Activated naive CD4-positive, alpha-beta T cell treated with anti-CD3 and anti-CD28 coated beads for 36 hours (primary cell): ENCODE data around the gene SSC5D. TPM values are rescaled to one million over a fixed set of nuclear protein-coding genes. Genes with fewer than 3 reads are reported as not detected.
"Not testable (repeated sequence)": the region's sequence is repeated elsewhere in the genome, so short reads cannot be mapped to it uniquely, and the experiment has no call there.

Source experiments
- CTCF ChIA-PET: fragments of 350-600 bp; sonication (Branson Sonifier 250); formaldehyde crosslinking; loops from one replicate; lab custom pipeline; 2021; ENCODE audit warnings: antibody characterized with exemption; lab: Charles Lee
- DNase-seq: peaks from one replicate; pipeline ENCODE4 v3.0.0-alpha.2; 2020
- H3K27ac Mint-ChIP-seq: one replicate; pipeline ENCODE4 v1.8.0; 2021; ENCODE audit warnings: mild to moderate bottlenecking, mixed read lengths
- H3K27me3 Mint-ChIP-seq: one replicate; pipeline ENCODE4 v1.8.0; 2021; ENCODE audit warnings: low read depth, mixed read lengths
- H3K36me3 Mint-ChIP-seq: one replicate; pipeline ENCODE4 v1.8.0; 2021; ENCODE audit warnings: low read depth, mixed read lengths
- H3K4me1 Mint-ChIP-seq: one replicate; pipeline ENCODE4 v1.8.0; 2021; ENCODE audit warnings: low read depth, mixed read lengths
- H3K4me3 Mint-ChIP-seq: one replicate; pipeline ENCODE4 v1.8.0; 2021; ENCODE audit warnings: mild to moderate bottlenecking, moderate library complexity, mixed read lengths
- H3K9me3 Mint-ChIP-seq: one replicate; pipeline ENCODE4 v1.8.0; 2021; ENCODE audit warnings: mixed read lengths
- intact Hi-C: fragments of 100-400 bp; cut with micrococcal nuclease; formaldehyde crosslinking; loops from one replicate; pipeline ENCODE4 v1.15.1; 2023
- total RNA-seq, 2 experiments: library from RNA; stranded (reverse); gene quantifications; one replicate each; pipeline ENCODE4 v1.2.3, GENCODE V29; 2021

Gene SSC5D
- total RNA-seq, 2 experiments from 2014 or later, result 0.25 to 0.48 TPM

DNA sequence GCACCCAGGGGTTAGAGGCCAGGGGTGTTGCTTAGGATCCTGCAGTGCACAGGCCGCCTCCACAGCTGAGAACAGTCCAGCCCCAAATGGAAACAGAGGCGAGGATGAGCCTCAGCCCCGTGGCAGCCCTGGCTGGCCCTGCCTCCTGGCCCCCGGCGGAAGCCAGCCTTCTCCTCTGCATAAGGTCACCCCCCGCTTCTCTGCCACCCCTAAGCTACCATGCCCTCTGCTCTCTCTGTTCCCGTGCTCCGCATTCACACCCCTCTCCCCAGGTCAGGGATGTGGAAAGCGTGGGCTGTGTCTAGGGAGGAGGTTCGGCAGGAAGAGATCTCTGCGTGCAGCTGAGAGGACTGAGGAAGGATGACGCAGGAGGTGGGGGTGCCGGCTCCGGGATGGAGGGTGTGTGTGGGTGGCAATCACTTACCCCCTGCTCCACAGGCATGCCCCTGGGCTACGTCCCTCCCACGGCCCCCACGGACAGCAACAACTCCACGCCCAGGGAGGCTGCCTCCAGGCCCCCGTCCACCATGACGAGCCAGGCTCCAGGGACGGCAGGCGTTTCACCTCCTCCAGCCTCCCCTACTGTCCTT lies 6.0 kb downstream of the SSC5D start:
- intact Hi-C loops, result no loop called here
- Mint-ChIP-seq H3K4me1 (no peaks in the 10 kb centered on the region), H3K4me3 (no peak overlapping the region), H3K27me3 (peaks cover 5% of the 10 kb centered on the region), H3K27ac (no peak overlapping the region), H3K9me3 (no peaks in the 10 kb centered on the region), H3K36me3 (no peaks in the 10 kb centered on the region)
- no peak for DNase-seq
- CTCF ChIA-PET, result interaction anchor here (0.6 to 1.0 kb wide), 3 partner anchors 9 to 281 kb away, joined by 3 to 6 read pairs (median 3); no protein-coding TSS in a partner anchor

DNA sequence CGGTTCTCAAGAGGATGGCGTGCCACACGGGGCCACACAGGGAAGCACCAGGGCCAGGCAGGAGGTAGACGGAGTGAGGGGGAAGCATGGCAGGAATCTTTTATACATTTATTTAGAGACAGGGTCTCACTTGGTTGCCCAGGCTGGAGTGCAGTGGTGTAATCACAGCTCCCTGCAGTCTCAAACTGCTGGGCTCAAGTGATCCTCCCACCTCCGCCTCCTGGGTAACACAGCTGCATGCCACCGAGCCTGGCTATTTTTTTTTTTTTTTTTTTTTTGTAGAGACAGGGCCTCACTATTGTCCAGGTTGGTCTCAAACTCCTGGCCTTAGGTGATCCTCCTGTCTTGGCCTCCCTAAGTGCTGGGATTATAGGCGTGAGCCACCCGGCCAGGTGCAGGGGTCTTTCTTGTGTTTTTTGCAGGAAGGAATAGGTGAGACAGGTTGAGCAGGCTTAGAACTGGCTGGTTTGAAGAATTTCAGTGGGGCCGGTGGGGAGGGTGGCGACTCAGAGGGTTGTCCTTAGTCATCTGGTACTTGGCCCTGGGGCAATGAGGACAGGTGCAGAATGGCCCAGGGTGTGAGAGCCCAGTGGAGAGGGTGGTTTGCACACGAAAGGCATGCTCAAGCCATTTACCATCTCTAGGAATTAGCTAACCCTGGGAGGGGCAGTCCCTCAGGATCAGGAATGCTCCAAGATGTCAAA lies 7.6 kb downstream of the SSC5D start:
- no peak for DNase-seq
- no peak overlapping the region for H3K4me3 Mint-ChIP-seq
- H3K4me1 Mint-ChIP-seq, result no peaks in the 10 kb centered on the region
- no peaks in the 10 kb centered on the region for H3K9me3 Mint-ChIP-seq
- intact Hi-C loops, result no loop called here
- no peak overlapping the region for H3K27ac Mint-ChIP-seq
- no peaks in the 10 kb centered on the region for H3K36me3 Mint-ChIP-seq
- CTCF ChIA-PET, result interaction anchor here (0.6 to 1.2 kb wide), 3 partner anchors 8 to 354 kb away, joined by 3 to 4 read pairs (median 3); no protein-coding TSS in a partner anchor
- peaks cover 5% of the 10 kb centered on the region for H3K27me3 Mint-ChIP-seq

DNA sequence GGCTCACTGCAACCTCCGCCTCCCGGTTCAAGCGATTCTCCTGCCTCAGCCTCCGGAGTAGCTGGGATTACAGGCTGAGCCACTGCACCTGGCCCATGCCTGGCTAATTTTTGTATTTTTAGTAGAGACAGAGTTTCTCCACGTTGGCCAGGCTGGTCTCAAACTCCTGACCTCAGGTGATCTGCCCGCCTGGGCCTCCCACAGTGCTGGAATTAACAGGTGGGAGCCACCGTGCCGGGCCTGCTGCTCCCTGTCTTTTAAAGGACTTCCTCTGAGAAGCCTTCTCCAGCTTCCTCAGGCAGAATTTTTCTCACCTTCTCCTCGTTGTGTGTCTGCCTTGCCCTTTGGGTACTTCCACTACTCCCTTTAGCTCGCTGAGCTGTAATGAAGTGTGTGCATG lies 8.6 kb downstream of the SSC5D start:
- H3K4me1 Mint-ChIP-seq, H3K4me3 Mint-ChIP-seq, intact Hi-C loops, H3K36me3 Mint-ChIP-seq, H3K9me3 Mint-ChIP-seq, DNase-seq, H3K27me3 Mint-ChIP-seq, H3K27ac Mint-ChIP-seq: not testable (repeated sequence)
- CTCF ChIA-PET, result interaction anchor here (2.3 kb wide), 1 partner anchor 29 kb away, joined by 12 read pairs; no protein-coding TSS in a partner anchor

DNA sequence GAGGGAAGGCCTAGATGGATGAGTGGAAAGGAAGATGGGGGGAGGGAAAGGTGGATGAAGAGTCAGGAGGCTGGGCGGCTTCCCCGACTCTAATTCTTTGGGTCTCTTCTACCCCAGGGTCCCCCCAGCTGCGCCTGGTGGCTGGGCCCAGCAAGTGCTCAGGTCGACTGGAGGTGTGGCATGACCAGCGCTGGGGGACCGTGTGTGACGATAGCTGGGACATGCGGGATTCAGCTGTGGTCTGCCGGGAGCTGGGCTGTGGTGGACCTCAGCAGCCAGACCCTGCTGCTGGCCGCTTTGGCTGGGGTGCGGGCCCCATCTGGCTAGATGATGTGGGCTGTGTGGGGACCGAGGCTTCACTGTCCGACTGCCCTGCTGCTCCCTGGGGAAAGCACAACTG lies 9.5 kb downstream of the SSC5D start:
- intact Hi-C loops, result no loop called here
- H3K9me3 Mint-ChIP-seq, result no peaks in the 10 kb centered on the region
- peaks cover 6% of the 10 kb centered on the region for H3K4me1 Mint-ChIP-seq
- H3K4me3 Mint-ChIP-seq, result no peak overlapping the region
- H3K27me3 Mint-ChIP-seq, result peaks cover 2% of the 10 kb centered on the region
- CTCF ChIA-PET, result interaction anchor here (2.3 kb wide), 1 partner anchor 30 kb away, joined by 12 read pairs; no protein-coding TSS in a partner anchor
- DNase-seq, result no peak
- no peaks in the 10 kb centered on the region for H3K36me3 Mint-ChIP-seq
- H3K27ac Mint-ChIP-seq, result no peak overlapping the region

DNA sequence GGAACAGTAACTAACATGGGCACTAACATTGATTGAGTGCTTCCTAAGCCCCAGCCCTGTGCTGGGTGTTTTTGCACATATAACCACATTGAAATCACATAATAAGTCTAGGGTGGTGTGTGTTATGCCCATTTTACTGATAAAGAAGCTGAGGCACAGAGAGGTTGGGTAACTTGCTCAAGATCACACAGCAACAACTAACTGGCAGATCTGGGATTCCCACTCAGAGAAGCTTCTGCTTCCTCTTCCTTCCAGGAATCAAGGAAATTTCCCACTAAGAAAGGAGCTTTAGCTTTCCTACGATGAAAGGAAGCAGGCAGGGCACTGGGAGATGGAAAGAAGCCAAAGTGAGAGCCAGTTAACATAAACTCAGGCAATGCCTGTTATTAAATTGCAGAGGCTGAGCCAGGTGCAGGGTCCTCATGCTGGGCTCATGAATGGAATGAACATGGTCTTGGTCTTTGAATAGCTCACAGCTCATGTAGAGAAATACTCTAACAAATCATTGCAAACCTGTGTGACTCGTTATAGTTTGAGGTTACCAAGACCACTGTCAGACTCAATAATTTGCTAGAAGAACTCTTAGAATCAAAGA lies 10.1 kb downstream of the SSC5D start:
- H3K27ac Mint-ChIP-seq, result no peak overlapping the region
- intact Hi-C loops, result no loop called here
- no peak overlapping the region for H3K4me3 Mint-ChIP-seq

DNA sequence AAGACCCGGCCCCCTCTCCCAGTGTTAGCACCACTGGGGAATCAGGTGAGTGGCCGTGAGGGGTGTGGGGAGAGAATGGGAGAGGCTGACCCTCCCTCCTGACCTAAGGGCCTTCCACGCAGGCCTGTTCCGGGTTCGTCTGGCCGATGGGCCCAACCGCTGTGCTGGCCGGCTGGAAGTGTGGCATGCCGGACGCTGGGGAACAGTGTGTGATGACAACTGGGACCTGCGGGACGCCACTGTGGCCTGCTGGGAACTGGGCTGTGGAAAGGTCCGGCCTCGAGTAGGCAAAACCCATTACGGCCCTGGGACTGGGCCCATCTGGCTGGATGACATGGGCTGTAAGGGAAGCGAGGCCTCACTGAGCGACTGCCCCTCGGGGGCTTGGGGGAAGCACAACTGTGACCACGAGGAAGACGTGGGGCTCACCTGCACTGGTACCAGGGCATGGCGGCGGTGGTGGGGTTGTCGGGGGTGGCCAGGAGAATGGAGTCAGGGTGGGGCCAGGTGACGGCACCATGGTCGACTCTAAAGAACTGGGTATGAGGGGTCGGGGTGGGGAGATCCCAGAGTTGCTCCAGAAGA lies 12.2 kb downstream of the SSC5D start:
- no peak overlapping the region for H3K27ac Mint-ChIP-seq
- H3K4me1 Mint-ChIP-seq, result peaks cover 14% of the 10 kb centered on the region
- DNase-seq, result no peak
- intact Hi-C loops, result loop anchor here (5.0 kb wide), 1 partner anchor 208 kb away; no protein-coding TSS in a partner anchor
- CTCF ChIA-PET, result interaction anchor here (1.3 kb wide), 1 partner anchor 33 kb away, joined by 9 read pairs; no protein-coding TSS in a partner anchor
- H3K36me3 Mint-ChIP-seq, result no peaks in the 10 kb centered on the region
- H3K9me3 Mint-ChIP-seq, result no peaks in the 10 kb centered on the region
- H3K27me3 Mint-ChIP-seq, result no peaks in the 10 kb centered on the region
- H3K4me3 Mint-ChIP-seq, result no peak overlapping the region

More for the DNA sequence above, 10.1 kb downstream of the SSC5D start:
- CTCF ChIA-PET, result interaction anchor here (1.0 to 2.3 kb wide), 2 partner anchors 31 to 131 kb away, joined by 3 to 12 read pairs; no protein-coding TSS in a partner anchor
- no peaks in the 10 kb centered on the region for H3K9me3 Mint-ChIP-seq
- DNase-seq, result no peak
- H3K27me3 Mint-ChIP-seq, result no peaks in the 10 kb centered on the region
- H3K4me1 Mint-ChIP-seq, result peaks cover 9% of the 10 kb centered on the region
- H3K36me3 Mint-ChIP-seq, result no peaks in the 10 kb centered on the region

DNA sequence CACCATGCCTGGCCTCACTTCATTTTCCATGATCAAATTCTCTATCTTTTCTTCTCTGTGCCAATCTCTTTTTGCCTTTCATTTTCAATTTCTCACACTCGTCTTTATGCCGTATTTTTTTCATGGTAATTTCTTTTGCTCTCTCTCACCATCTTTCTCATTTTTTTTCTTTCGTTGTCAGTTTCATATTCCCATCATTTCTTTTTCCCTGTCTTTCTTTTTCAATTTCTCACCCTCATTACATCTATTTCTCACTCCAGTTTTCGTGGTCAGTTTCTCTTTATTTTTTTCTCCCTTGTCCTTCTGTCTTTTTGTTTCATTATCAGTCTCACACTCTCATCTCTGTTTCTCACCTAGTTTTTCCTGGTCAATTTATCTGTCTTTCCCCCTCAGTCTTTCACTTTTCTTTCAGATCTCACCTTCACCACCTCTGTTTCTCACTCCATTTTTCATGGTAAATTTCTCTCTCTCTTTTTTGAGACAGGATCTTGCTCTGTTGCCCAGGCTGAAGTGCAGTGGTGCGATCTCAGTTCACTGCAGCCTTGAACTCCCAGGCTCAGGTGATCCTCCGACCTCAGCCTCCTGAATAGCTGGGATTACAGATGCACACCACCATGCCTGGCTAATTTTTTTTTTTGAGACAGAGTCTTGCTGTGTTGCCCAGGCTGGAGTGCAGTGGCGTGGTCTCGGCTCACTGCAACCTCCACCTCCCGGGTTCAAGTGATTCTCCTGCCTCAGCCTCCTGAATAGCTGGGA lies 14.1 kb downstream of the SSC5D start:
- CTCF ChIA-PET, result interaction anchor here (0.7 to 3.5 kb wide), 2 partner anchors 35 to 97 kb away, joined by 3 to 64 read pairs; partner anchors contain the start of gene FIZ1
- no peak overlapping the region for H3K4me3 Mint-ChIP-seq

DNA sequence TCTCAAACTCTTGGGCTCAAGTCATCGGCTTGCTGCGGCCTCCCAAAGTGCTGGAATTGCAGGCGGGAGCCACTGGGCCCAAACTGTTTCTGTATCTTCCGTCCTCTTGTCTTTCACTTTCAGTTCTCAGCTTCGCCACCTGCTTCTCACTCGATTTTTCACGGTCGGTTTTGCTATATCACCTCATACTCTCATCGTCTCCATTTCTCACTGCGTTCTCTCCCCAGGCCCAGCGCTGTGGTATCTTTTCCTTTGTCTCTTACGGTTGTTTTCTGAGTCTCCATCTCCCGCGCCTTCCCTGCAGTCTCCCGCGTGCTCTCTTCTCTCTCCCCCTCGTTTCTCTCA lies 14.9 kb downstream of the SSC5D start:
- Mint-ChIP-seq H3K4me1 (peaks cover 14% of the 10 kb centered on the region), H3K27ac (peak overlapping the region; percentile 40), H3K9me3 (no peaks in the 10 kb centered on the region), H3K4me3 (peak overlapping the region; percentile 62), H3K27me3 (no peaks in the 10 kb centered on the region), H3K36me3 (no peaks in the 10 kb centered on the region)
- intact Hi-C loops, result loop anchor here (5.0 kb wide), 1 partner anchor 211 kb away; no protein-coding TSS in a partner anchor
- CTCF ChIA-PET, result interaction anchor here (0.7 to 3.5 kb wide), 16 partner anchors 9 to 362 kb away, joined by 3 to 64 read pairs (median 6); partner anchors contain the start of genes SSC5D and ZNF628
- no peak for DNase-seq

More for the DNA sequence above, 14.1 kb downstream of the SSC5D start:
- peaks cover 14% of the 10 kb centered on the region for H3K4me1 Mint-ChIP-seq
- no peak for DNase-seq
- H3K27me3 Mint-ChIP-seq, result no peaks in the 10 kb centered on the region
- intact Hi-C loops, result loop anchor here (5.0 kb wide), 1 partner anchor 210 kb away; no protein-coding TSS in a partner anchor
- H3K36me3 Mint-ChIP-seq, result no peaks in the 10 kb centered on the region
- H3K9me3 Mint-ChIP-seq, result no peaks in the 10 kb centered on the region
- no peak overlapping the region for H3K27ac Mint-ChIP-seq

DNA sequence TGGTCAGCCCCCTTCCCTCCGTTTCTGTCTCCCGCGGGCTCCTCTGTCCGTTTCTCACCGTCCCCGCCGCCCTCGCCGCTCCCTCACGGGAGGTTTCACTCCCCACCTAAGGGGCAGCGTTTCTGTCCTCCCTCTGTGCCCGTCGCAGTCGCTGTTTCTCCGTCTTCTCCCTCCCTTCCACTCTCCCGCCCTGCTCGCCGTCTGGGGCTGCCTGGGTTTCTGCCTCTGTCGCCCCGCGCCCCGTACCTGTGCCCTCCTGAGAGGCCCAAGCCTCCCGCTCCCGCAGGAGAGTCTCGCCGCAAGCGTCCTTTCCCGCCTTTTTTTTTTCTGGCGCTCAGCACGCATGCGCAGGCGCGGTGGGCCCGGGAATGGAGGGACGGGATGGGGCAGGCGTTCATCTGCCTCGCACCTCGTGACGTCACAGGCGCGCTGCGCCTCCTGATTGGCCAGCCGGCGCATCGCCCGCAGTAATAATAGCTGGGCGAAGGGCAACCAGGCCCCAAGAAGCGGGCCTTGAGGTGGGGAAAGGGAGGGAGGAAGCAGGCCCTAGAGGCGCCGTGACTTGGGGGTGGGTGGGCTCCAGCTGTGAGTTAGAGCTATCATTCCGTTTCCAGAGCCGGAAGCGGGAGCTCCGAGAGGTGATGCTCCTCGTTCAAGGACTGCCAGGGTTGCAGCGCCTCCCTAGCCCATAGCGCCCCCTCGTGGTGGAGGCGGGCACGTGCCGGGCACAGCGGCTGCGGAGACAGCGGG lies 15.4 kb downstream of the SSC5D start:
- H3K36me3 Mint-ChIP-seq, result no peaks in the 10 kb centered on the region
- H3K27me3 Mint-ChIP-seq, result no peaks in the 10 kb centered on the region
- CTCF ChIA-PET, result interaction anchor here (0.6 to 3.5 kb wide), 40 partner anchors 8 to 1235 kb away, joined by 3 to 64 read pairs (median 4); partner anchors contain the start of genes FIZ1, NAT14, SSC5D and ZNF628
- H3K4me1 Mint-ChIP-seq, result peaks cover 14% of the 10 kb centered on the region
- peak overlapping the region; percentile 62 for H3K4me3 Mint-ChIP-seq
- peak overlapping the region; percentile 40 for H3K27ac Mint-ChIP-seq
- H3K9me3 Mint-ChIP-seq, result no peaks in the 10 kb centered on the region
- intact Hi-C loops, result loop anchor here (1.0 to 5.0 kb wide), 3 partner anchors 35 to 362 kb away; no protein-coding TSS in a partner anchor
- DNase-seq, result peak; percentile 90

DNA sequence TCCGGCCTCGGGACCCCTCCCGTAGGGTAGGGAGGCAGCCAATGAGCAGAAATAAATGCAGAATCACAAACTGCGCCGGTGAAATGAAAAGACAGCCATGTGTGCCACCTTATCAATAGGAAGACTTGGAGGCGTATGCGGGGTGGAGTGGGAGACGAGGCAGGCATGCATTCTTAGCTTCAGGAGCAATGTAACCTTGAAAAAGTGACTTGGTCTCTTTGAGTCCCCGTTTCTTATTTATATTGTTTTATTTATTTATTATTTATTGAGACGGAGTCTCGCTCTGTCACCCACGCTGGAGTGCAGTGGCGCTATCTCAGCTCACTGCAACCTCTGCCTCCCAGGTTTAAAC lies 16.0 kb downstream of the SSC5D start:
- no peak for DNase-seq
- no peaks in the 10 kb centered on the region for H3K36me3 Mint-ChIP-seq
- H3K4me3 Mint-ChIP-seq, result peak overlapping the region; percentile 62
- H3K4me1 Mint-ChIP-seq, result peaks cover 14% of the 10 kb centered on the region
- CTCF ChIA-PET, result interaction anchor here (0.6 to 3.5 kb wide), 39 partner anchors 9 to 1235 kb away, joined by 3 to 64 read pairs (median 4); partner anchors contain the start of genes FIZ1, NAT14, SSC5D and ZNF628
- intact Hi-C loops, result loop anchor here (1.0 to 5.0 kb wide), 3 partner anchors 36 to 363 kb away; no protein-coding TSS in a partner anchor
- no peaks in the 10 kb centered on the region for H3K9me3 Mint-ChIP-seq
- H3K27ac Mint-ChIP-seq, result no peak overlapping the region
- peaks cover 3% of the 10 kb centered on the region for H3K27me3 Mint-ChIP-seq
